Omental fat pad (tissue), 4 donors: ENCODE results near the gene CRCP. TPM values are rescaled to one million over a fixed set of nuclear protein-coding genes. Genes with fewer than 3 reads are reported as not detected.

Source experiments
- ATAC-seq: fragments of 150-250 bp; one replicate; pipeline ENCODE4 v1.9.1; 2016; ENCODE audit warnings: mild to moderate bottlenecking, moderate library complexity; ENCODE audit not compliant: low FRiP score
- DNase-seq: peaks from one replicate; pipeline ENCODE4 v3.0.0-alpha.2; 2019; ENCODE audit warnings: low spot score
- CTCF ChIP-seq, 3 donors: fragments of 450-650 bp; IDR thresholded peaks; one replicate each; pipeline ENCODE4 v1.5.1; 2016 to 2017; ENCODE audit warnings: antibody characterized with exemption in 3 of 3, mild to moderate bottlenecking in 3 of 3, moderate library complexity in 2 of 3
- total RNA-seq, 4 donors: library from RNA; depleted of rRNA; stranded (reverse); fragments of >200 nt; gene quantifications; one replicate each; pipeline ENCODE4 v1.1.0, GENCODE V29; 2016

CRCP gene
- total RNA-seq, 4 donors from 2014 or later: 26.9 to 49.5 (median 38.3) TPM

- no peak for DNase-seq
- ATAC-seq: no peak
- TF ChIP-seq CTCF (IDR thresholded peaks at IDR 0.05): no peak
Measured at GRCh38 chr7:66186991-66187390, 72.3 kb downstream of the CRCP start.

GRCh38 chr7:66187905-66188304 lies 73.3 kb downstream of the CRCP start:
- ATAC-seq (peak; percentile 65), DNase-seq (no peak)
- no peak for TF ChIP-seq CTCF (IDR thresholded peaks at IDR 0.05)

- no peak for ATAC-seq
- TF ChIP-seq CTCF (IDR thresholded peaks at IDR 0.05): no peak
- no peak for DNase-seq
Measured at GRCh38 chr7:66188645-66189044, 74.0 kb downstream of the CRCP start.

- DNase-seq: no peak
- peak; percentile 37 for ATAC-seq
- no peak for TF ChIP-seq CTCF (IDR thresholded peaks at IDR 0.05)
Measured at GRCh38 chr7:66189695-66190503, 75.3 kb downstream of the CRCP start.

GRCh38 chr7:66190504-66190857 lies 75.8 kb downstream of the CRCP start:
- TF ChIP-seq CTCF (IDR thresholded peaks at IDR 0.05): no peak
- DNase-seq (no peak), ATAC-seq (no peak)

- no peak for ATAC-seq
- TF ChIP-seq CTCF (IDR thresholded peaks at IDR 0.05): no peak
- no peak for DNase-seq
Measured at GRCh38 chr7:66193146-66193725, 78.6 kb downstream of the CRCP start.

- DNase-seq: no peak
- no peak for TF ChIP-seq CTCF (IDR thresholded peaks at IDR 0.05)
- ATAC-seq: no peak
Measured at GRCh38 chr7:66198469-66198868, 83.8 kb downstream of the CRCP start.
